ENCODE measurements around the gene CLSTN2.

Gene CLSTN2

DNA sequence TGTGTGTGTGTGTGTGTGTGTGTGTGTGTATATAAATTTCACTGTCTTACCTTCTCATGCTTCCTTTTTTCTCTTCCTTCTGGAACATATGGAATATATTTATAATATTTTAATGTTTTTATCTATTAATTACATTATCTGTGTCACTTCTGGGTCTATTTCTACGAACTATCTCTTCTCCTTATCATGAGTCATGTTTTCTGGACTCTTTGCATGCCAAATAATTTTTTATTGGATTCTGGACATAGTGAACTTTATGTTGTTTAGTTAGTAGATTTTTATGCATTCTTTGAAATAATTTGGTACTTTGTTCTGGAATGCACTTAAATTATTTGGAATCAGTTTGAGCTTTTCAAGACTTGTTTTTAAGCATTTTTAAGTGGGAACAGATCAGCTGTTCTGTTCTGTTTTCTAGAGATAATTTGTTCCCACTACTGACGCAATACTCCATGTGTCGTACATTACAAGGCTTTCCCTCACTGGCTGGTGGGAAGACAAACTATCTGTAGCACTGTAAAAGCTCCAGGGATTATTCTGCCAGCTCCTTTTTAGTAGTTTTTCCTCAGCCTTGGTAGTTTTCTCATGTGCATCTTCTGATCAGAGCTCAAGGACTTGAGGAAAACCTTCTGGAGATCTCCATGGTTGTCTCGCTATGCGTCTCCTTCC lies 302.0 kb downstream of the CLSTN2 start:
- DNase-seq (ENCODE audit: low read depth) = no peak

GRCh38 chr3:140238646-140239314 lies 303.8 kb downstream of the CLSTN2 start:
- no peak for DNase-seq (ENCODE audit: low read depth)

DNA sequence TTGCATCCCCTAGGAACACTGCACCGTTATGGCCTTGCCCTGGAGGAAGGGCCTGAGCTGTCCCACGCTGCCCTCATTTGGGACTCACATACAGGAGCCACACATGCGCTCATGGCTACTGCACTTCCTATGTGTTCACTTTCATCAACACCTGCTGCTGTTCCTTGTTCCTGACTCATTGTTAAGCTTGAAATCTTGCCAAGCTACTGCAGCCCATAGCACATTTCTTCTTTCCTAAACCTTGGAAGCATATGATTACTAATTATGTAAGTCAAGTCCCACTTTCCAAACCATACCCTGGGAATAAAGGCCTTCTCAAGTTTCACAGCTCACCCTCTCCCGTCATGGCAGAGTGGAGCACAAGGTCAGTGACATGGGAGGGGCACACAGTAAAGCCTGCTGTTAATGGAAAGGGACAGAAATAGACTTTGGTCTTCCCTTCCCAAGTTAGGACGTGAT lies 307.9 kb downstream of the CLSTN2 start:
- no peak for DNase-seq (ENCODE audit: low read depth)

GRCh38 chr3:140243575-140243974 lies 308.6 kb downstream of the CLSTN2 start:
- no peak for DNase-seq (ENCODE audit: low read depth)

GRCh38 chr3:140244893-140245292 lies 309.9 kb downstream of the CLSTN2 start:
- DNase-seq (ENCODE audit: low read depth) = no peak

GRCh38 chr3:140246578-140246977 lies 311.6 kb downstream of the CLSTN2 start:
- DNase-seq (ENCODE audit: low read depth) = no peak

DNA sequence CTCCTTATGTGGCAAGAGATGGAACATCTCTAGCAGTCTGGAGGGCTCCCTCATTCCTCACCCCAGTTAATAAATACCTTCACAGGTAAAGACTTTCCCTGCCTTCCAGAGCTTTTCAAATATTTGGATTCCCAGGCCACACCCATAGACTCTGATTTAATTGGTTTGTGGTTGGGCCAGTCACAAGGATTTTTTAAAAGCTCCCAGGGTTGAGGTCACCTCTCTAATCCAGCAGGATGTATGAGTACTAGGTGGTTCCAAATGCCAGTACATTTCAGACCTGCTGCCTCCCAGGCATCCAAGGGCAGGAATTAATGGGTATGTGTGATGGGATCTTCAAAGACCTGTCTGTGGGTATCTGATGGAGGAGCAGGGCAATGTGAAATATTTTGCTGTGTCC lies 312.8 kb downstream of the CLSTN2 start:
- no peak for DNase-seq (ENCODE audit: low read depth)

GRCh38 chr3:140249188-140249587 lies 314.2 kb downstream of the CLSTN2 start:
- no peak for DNase-seq (ENCODE audit: low read depth)

- no peak for DNase-seq (ENCODE audit: low read depth)
Measured at GRCh38 chr3:140250010-140250855, 315.2 kb downstream of the CLSTN2 start.

DNA sequence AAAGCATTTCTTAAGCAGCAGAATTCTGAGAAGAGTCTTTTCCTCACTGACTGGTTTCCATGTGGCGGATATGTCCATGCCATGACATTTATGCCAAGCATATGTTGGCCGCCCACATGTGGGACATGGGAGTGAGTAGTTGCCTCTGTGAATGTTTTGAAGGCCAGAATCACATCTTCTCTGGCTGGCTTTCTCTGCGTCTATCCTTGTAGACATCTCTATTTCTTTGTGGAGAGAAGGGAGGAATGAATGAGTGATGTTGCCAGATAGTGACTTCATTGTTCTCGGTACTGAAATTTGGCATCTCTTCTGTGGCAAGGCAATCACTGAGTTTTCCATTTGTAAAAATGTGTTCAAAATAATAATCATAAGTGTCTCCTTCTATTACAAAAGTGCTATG lies 316.0 kb downstream of the CLSTN2 start:
- DNase-seq (ENCODE audit: low read depth) = no peak

DNA sequence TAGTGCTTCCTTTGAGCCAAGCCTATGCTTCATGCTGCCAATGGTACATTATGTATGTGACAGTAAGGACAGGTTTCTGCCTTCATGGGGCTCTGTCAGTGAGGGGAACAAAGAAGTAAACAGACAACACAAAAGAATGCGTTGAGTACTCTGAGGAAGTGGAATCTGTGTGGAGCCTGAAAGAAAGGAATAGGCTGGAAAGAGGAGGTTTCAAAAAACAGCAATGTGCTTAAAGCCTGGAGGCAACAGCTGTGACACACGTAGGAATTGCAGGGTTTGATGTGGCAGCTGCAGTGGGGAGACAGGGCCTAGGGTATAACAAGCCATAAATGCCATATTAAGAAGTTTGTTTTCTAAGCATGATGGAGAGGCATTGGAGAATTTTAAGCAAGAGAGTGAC lies 316.7 kb downstream of the CLSTN2 start:
- DNase-seq (ENCODE audit: low read depth) = no peak

- no peak for DNase-seq (ENCODE audit: low read depth)
Measured at GRCh38 chr3:140252812-140253656, 318.0 kb downstream of the CLSTN2 start.

DNA sequence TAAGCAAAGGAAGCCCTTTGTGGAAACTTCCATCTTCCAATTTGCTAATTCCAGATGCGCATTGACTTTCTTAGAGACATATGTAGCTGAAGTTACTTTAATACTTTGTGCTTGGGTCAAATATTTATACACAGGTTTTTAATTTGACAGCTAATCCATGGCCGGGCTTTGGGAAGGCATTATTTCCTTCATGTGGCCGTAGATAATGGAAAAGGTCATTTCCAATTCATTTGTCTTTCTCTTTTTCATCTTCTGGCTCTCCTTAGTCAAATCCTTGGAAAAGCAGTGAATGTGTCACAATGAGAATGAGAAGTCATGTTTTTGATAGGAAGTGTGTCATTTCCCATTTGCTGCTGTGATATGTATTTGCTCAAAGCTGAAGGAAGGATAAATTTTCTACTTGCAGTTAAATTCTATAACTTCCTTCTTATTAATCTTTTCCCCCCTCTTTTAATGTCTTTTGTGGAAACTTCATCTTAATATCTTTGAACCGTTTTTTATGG lies 323.3 kb downstream of the CLSTN2 start:
- DNase-seq (ENCODE audit: low read depth) = no peak

- no peak for DNase-seq (ENCODE audit: low read depth)
Measured at GRCh38 chr3:140265302-140265701, 330.3 kb downstream of the CLSTN2 start.

- no peak for DNase-seq (ENCODE audit: low read depth)
Measured at GRCh38 chr3:140268103-140268502, 333.1 kb downstream of the CLSTN2 start.

DNA sequence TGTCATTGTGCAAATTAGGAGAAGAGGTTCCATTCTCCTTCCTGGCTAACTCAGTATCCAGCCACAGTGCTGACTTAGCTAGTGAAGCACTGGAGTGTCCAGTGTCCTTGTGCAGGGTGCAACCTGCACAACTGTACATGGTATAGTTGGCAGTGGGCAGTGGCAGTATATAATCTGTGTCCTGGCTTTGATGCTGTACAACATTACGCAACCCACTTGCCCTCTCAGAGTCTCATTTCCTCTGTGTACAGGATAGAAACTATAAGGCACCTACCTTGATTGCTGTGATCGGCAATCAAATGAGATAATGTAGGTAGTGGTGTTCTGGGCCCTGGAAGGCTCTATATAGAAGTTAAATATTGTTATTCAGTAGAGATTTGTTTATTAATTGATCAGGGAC lies 333.6 kb downstream of the CLSTN2 start:
- no peak for DNase-seq (ENCODE audit: low read depth)

- no peak for DNase-seq (ENCODE audit: low read depth)
Measured at GRCh38 chr3:140270329-140270728, 335.3 kb downstream of the CLSTN2 start.

DNA sequence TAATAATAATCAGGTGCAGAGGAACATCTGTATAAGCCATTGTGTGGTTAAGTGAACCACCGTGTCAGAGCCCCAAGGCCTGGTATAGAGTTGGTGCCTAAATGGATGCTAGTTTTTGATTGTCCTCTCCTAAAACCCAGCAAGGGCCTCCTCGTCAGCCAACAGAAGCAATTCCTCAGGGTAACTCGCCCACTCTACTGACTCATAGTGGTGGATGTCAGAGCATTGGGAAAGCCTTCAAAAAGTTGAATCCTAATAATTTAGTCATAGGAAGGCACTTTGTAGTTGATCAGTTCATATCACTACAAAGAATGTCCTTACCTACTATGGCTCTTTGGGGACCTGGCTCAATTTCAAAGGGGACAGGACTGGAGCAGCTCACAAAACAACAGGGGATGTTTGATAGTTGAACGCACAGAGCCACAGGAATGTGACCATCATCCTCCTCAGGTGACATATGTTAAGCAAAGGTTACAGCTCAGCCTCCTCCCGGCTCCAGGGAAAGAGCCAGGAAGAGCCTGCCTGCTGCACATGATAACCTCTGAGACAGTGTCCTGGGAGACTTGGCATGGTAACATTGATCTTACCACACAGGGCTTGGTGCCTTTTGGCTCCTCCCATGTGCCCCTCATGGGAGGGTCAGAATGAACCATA lies 338.7 kb downstream of the CLSTN2 start:
- peak; percentile 52 for DNase-seq (ENCODE audit: low read depth)

- DNase-seq (ENCODE audit: low read depth) = no peak
Measured at GRCh38 chr3:140274429-140274828, 339.4 kb downstream of the CLSTN2 start.

DNA sequence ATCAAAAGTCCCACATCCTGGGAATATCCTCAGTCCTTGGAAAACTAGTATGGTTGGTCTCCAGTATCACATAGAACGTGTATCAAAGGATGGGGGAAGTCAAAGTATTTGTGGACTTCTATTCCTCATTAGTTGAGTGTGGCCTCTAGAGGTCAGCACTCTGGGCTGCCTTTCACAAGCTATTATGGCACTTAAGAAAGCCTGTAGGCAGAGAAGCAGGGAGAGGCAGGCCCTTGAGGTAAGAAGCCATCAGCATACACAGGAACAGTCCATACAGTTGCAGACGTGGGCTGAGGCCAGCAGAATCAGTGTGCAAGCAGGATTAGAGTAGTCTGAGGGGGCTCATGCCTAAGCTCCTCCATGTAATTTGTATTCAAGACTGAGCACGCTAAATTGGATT lies 341.7 kb downstream of the CLSTN2 start:
- no peak for DNase-seq (ENCODE audit: low read depth)

- DNase-seq (ENCODE audit: low read depth) = no peak
Measured at GRCh38 chr3:140277886-140278285, 342.9 kb downstream of the CLSTN2 start.

All from stromal cell of bone marrow (primary cell).